GM12878 (cell line): ENCODE data around the gene C1QTNF1. TPM values are rescaled to one million over a fixed set of nuclear protein-coding genes. Genes with fewer than 3 reads are reported as not detected.

Experiments used
- ATAC-seq: fragments of 200-7000 bp; cut with Tn5 transposase; 3 replicates; pipeline ENCODE4 v1.9.1; 2020; ENCODE audit warnings: mild to moderate bottlenecking, moderate library complexity
- BruUV-seq: library from RNA; stranded (reverse); fragments of 400-500 nt; replicated peaks from 2 replicates; lab custom pipeline; 2021; lab: Mats Ljungman, UMichigan
- CTCF ChIA-PET: fragments of 300-600 bp; sonication (Branson Sonifier 250); formaldehyde crosslinking; extraction: SDS; loops from one replicate; lab custom pipeline; 2021; ENCODE audit warnings: inconsistent platforms; lab: Yijun Ruan, JAX
- POLR2A ChIA-PET: fragments of 350-600 bp; formaldehyde crosslinking; extraction: SDS; loops from one replicate; lab custom pipeline; 2021; ENCODE audit warnings: inconsistent platforms; lab: Charles Lee
- RAD21 ChIA-PET: fragments of 300-600 bp; sonication (Branson Sonifier 250); formaldehyde crosslinking; loops from one replicate; lab custom pipeline; 2023; ENCODE audit warnings: antibody characterized with exemption; ENCODE audit not compliant: unreplicated experiment; lab: Charles Lee
- SMC1A ChIA-PET: fragments of 300-600 bp; sonication (Branson Sonifier 250); formaldehyde crosslinking; loops from one replicate; lab custom pipeline; 2023; ENCODE audit not compliant: unreplicated experiment, uncharacterized antibody; lab: Charles Lee
- DNase-seq: peaks from one replicate; pipeline ENCODE4 v3.0.0-alpha.2; 2011; ENCODE audit warnings: low read depth, low spot score
- FAIRE-seq: peaks from 3 replicates; lab custom pipeline; 2011; peaks lifted over from hg19 to GRCh38; lab: Jason Lieb, UNC
- H2AFZ ChIP-seq: 2 replicates; pipeline ENCODE4 v1.6.0; 2011; ENCODE audit warnings: low read depth, low read length, control low read depth; ENCODE audit not compliant: control insufficient read depth
- H3K27ac ChIP-seq: 2 replicates; pipeline ENCODE4 v1.5.1; 2011; ENCODE audit warnings: control low read depth; ENCODE audit not compliant: control insufficient read depth, insufficient read depth
- H3K27me3 ChIP-seq, 2 experiments: replicated peaks in 1 of 2; 2 replicates each; pipeline versions ENCODE4 v1.6.0 to v1.6.1; 2011; ENCODE audit warnings: low read length in 1 of 2; ENCODE audit not compliant: control insufficient read depth in 2 of 2, insufficient read depth in 2 of 2
- H3K36me3 ChIP-seq, 2 experiments: 2 replicates each; pipeline ENCODE4 v1.5.1; 2011; ENCODE audit warnings: low read length in 1 of 2; ENCODE audit not compliant: control insufficient read depth in 2 of 2, insufficient read depth in 2 of 2
- H3K4me1 ChIP-seq: 2 replicates; pipeline ENCODE4 v1.6.1; 2011; ENCODE audit warnings: mild to moderate bottlenecking, low read length, moderate library complexity, mixed read lengths; ENCODE audit not compliant: control insufficient read depth, insufficient read depth
- H3K4me2 ChIP-seq: 2 replicates; pipeline ENCODE4 v1.6.0; 2011; ENCODE audit warnings: control low read depth; ENCODE audit not compliant: control insufficient read depth, insufficient read depth
- H3K4me3 ChIP-seq: fragments of 200-600 bp; sonication (generic); 2 replicates; pipeline ENCODE4 v1.5.1; 2016
- H3K79me2 ChIP-seq: 2 replicates; pipeline ENCODE4 v1.6.0; 2011; ENCODE audit warnings: low read length; ENCODE audit not compliant: control insufficient read depth, insufficient read depth
- H3K9ac ChIP-seq: 2 replicates; pipeline ENCODE4 v1.8.0; 2011; ENCODE audit warnings: low read length, control low read depth, mixed read lengths; ENCODE audit not compliant: control insufficient read depth, insufficient read depth
- H3K9me3 ChIP-seq: replicated peaks from 3 replicates; pipeline ENCODE4 v1.5.1; 2011; ENCODE audit warnings: mild to moderate bottlenecking, low read length; ENCODE audit not compliant: control insufficient read depth, insufficient read depth
- H4K20me1 ChIP-seq: 2 replicates; pipeline ENCODE4 v1.6.0; 2011; ENCODE audit not compliant: control insufficient read depth, insufficient read depth
- CHD4 ChIP-seq: fragments of 200-600 bp; sonication (generic); IDR thresholded peaks from 2 replicates; pipeline ENCODE4 v1.6.1; 2016; ENCODE audit warnings: mild to moderate bottlenecking
- ESRRA ChIP-seq: IDR thresholded peaks from 2 replicates; pipeline ENCODE4 v1.6.1; 2012; ENCODE audit warnings: mild to moderate bottlenecking, low read length, improper control_type of control experiment
- RFX5 ChIP-seq: IDR thresholded peaks from 2 replicates; pipeline ENCODE4 v1.6.1; 2011; ENCODE audit warnings: low read depth, low read length, improper control_type of control experiment
- WRNIP1 ChIP-seq: IDR thresholded peaks from 2 replicates; pipeline ENCODE4 v1.6.1; 2011; ENCODE audit warnings: low read depth, low read length, improper control_type of control experiment, borderline replicate concordance
- WGBS: methylation state at CpG from one replicate; pipeline ENCODE4 v1.1.6; 2016; ENCODE audit warnings: low lambda C conversion rate; ENCODE audit not compliant: insufficient replicate concordance, insufficient coverage; ENCODE audit errors: missing lambda C conversion rate; 5-methylcytosine and 5-hydroxymethylcytosine counted together
- in situ Hi-C: fragments of 300-500 bp; cut with MboI; formaldehyde crosslinking; loops from 9 replicates; pipeline ENCODE4 v1.14.3; 2018; ENCODE audit warnings: mixed read lengths
- intact Hi-C: fragments of 100-400 bp; cut with micrococcal nuclease; formaldehyde crosslinking; loops from one replicate; pipeline ENCODE4 v1.14.2; 2022; ENCODE audit not compliant: unreplicated experiment
- polyA plus RNA-seq, 11 experiments: library from polyadenylated mRNA; depleted of rRNA in 4 of 11; unstranded in 6 of 11; stranded (reverse) in 5 of 11; fragments of >200 nt; fragmentation: Nextera tagmentation in 4 of 11; fragmentation: Illumina TruSeq in 1 of 11; extraction: Ambion mirVana in 4 of 11; extraction: Trizol in 1 of 11; gene quantifications; 1 replicate in 1 of 11; 2 replicates in 10 of 11; pipeline versions ENCODE4 v1.2.1 to v1.2.3, GENCODE V29; 2011 to 2016; ENCODE audit warnings: inconsistent platforms in 2 of 11, missing spikeins in 2 of 11, low read depth in 1 of 11
- total RNA-seq, 4 experiments: library from RNA; depleted of rRNA in 3 of 4; stranded (reverse); fragments of >200 nt in 3 of 4; fragmentation: Illumina TruSeq in 1 of 4; extraction: Trizol in 1 of 4; gene quantifications; 2 replicates each; pipeline versions ENCODE4 v1.2.1 to v1.2.3, GENCODE V29; 2013 to 2021
- TF ChIP-seq, protein P1 (sequence below): fragments of 450-650 bp; formaldehyde crosslinking; IDR thresholded peaks from 2 replicates; pipeline ENCODE4 v1.5.0; 2022; ENCODE audit warnings: mild to moderate bottlenecking, missing genetic modification characterization

C1QTNF1 gene
- total and polyA plus RNA-seq, 10 of the 15 experiments (the other 5 are each of a cell fraction or from before 2014, with no cell fraction given): 0.05 to 1.1 (median 0.15) TPM; not detected in 4

DNA sequence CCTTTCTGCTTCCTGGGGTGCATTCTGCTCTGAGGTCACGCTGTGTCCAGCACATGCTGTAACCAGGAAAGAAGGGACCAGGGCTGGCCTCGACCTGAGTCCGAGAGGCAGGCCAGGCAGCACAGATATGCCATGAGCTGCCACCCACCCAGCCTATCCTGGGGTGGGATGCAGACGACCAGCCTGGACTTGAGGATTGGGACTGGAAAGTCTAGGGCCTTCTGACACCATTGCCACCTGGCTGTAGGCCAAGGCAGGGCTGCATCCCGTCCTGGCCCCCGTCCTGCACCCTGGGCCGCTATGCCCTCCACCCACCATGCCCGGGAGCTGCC is 65.0 kb downstream of the C1QTNF1 start:
- TF ChIP-seq, protein P1, sequence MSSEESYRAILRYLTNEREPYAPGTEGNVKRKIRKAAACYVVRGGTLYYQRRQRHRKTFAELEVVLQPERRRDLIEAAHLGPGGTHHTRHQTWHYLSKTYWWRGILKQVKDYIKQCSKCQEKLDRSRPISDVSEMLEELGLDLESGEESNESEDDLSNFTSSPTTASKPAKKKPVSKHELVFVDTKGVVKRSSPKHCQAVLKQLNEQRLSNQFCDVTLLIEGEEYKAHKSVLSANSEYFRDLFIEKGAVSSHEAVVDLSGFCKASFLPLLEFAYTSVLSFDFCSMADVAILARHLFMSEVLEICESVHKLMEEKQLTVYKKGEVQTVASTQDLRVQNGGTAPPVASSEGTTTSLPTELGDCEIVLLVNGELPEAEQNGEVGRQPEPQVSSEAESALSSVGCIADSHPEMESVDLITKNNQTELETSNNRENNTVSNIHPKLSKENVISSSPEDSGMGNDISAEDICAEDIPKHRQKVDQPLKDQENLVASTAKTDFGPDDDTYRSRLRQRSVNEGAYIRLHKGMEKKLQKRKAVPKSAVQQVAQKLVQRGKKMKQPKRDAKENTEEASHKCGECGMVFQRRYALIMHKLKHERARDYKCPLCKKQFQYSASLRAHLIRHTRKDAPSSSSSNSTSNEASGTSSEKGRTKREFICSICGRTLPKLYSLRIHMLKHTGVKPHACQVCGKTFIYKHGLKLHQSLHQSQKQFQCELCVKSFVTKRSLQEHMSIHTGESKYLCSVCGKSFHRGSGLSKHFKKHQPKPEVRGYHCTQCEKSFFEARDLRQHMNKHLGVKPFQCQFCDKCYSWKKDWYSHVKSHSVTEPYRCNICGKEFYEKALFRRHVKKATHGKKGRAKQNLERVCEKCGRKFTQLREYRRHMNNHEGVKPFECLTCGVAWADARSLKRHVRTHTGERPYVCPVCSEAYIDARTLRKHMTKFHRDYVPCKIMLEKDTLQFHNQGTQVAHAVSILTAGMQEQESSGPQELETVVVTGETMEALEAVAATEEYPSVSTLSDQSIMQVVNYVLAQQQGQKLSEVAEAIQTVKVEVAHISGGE (CRISPR knock-in tag): no peak
- no peak for TF ChIP-seq CHD4
- no peak for TF ChIP-seq RFX5
- no peak for TF ChIP-seq WRNIP1
- no peak for TF ChIP-seq ESRRA
- CTCF ChIA-PET: interaction anchor here (1.2 to 3.6 kb wide), 5 partner anchors 15 to 303 kb away, joined by 3 to 59 read pairs (median 6); partner anchors contain the start of gene ENGASE
- in situ Hi-C loops (no loop called here), intact Hi-C loops (no loop called here)
- H3K4me2 ChIP-seq: no peak overlapping the region
- H3K9me3 ChIP-seq: no peaks in the 10 kb centered on the region
- H4K20me1 ChIP-seq: no peaks in the 10 kb centered on the region
- no peak for FAIRE-seq
- no peak overlapping the region for H2AFZ ChIP-seq
- H3K9ac ChIP-seq: no peak overlapping the region
- SMC1A ChIA-PET: interaction anchor here (0.7 kb wide), 1 partner anchor 303 kb away, joined by 3 read pairs; no protein-coding TSS in a partner anchor
- no TSS peak for BruUV-seq
- no peaks in the 10 kb centered on the region for H3K27me3 ChIP-seq
- no peak for ATAC-seq
- 70% methylated on average over 8 of the region's 8 CpGs for WGBS
- H3K4me3 ChIP-seq: no peak overlapping the region
- no peak overlapping the region for H3K27ac ChIP-seq
- POLR2A ChIA-PET: no interaction called here
- DNase-seq: no peak
- RAD21 ChIA-PET: interaction anchor here (5.5 kb wide), 1 partner anchor 304 kb away, joined by 41 read pairs; no protein-coding TSS in a partner anchor
- H3K36me3 ChIP-seq: peaks cover 0 to 4% of the 10 kb centered on the region in 2 experiments; a peak in 2 of 4 replicates
- H3K4me1 ChIP-seq: no peaks in the 10 kb centered on the region
- no peaks in the 10 kb centered on the region for H3K79me2 ChIP-seq
